Endothelial cell of hepatic sinusoid (primary cell): ENCODE measurements around the gene NNMT.

ENCODE experiments used
- in situ Hi-C: cut with HindIII; loops from 2 replicates; pipeline ENCODE4 v1.10.0; 2017; ENCODE audit warnings: low sequenced_read_pairs

NNMT gene

GRCh38 chr11:114295676-114296604 is at the start of gene NNMT:
TSS of gene NNMT (plus strand) at chr11:114296399. CDS start at chr11:114296557, 158 bp downstream.
- in situ Hi-C loops: no loop called here

- in situ Hi-C loops: no loop called here
Measured at GRCh38 chr11:114247070-114247789, 49.0 kb upstream of the NNMT start.

- in situ Hi-C loops: no loop called here
Measured at GRCh38 chr11:114250180-114250579, 46.0 kb upstream of the NNMT start.

- in situ Hi-C loops: no loop called here
Measured at GRCh38 chr11:114250993-114251814, 45.0 kb upstream of the NNMT start.

- in situ Hi-C loops: no loop called here
Measured at GRCh38 chr11:114251815-114252337, 44.3 kb upstream of the NNMT start.

GRCh38 chr11:114252767-114253166 is 43.4 kb upstream of the NNMT start:
- in situ Hi-C loops: no loop called here

- in situ Hi-C loops: no loop called here
Measured at GRCh38 chr11:114253771-114254170, 42.4 kb upstream of the NNMT start.

GRCh38 chr11:114254571-114255146 is 41.5 kb upstream of the NNMT start:
- in situ Hi-C loops: loop anchor here (5.0 kb wide), 1 partner anchor 347 kb away; no protein-coding TSS in a partner anchor

- in situ Hi-C loops: loop anchor here (5.0 kb wide), 1 partner anchor 348 kb away; no protein-coding TSS in a partner anchor
Measured at GRCh38 chr11:114255289-114255688, 40.9 kb upstream of the NNMT start.

- in situ Hi-C loops: loop anchor here (5.0 kb wide), 1 partner anchor 349 kb away; no protein-coding TSS in a partner anchor
Measured at GRCh38 chr11:114256176-114256966, 39.8 kb upstream of the NNMT start.

GRCh38 chr11:114256967-114257286 is 39.3 kb upstream of the NNMT start:
- in situ Hi-C loops: loop anchor here (5.0 kb wide), 1 partner anchor 350 kb away; no protein-coding TSS in a partner anchor

- in situ Hi-C loops: loop anchor here (5.0 kb wide), 1 partner anchor 351 kb away; no protein-coding TSS in a partner anchor
Measured at GRCh38 chr11:114257621-114258558, 38.3 kb upstream of the NNMT start.

GRCh38 chr11:114258696-114259095 is 37.5 kb upstream of the NNMT start:
- in situ Hi-C loops: loop anchor here (5.0 kb wide), 1 partner anchor 351 kb away; no protein-coding TSS in a partner anchor

- in situ Hi-C loops: loop anchor here (5.0 kb wide), 1 partner anchor 352 kb away; no protein-coding TSS in a partner anchor
Measured at GRCh38 chr11:114259124-114259526, 37.1 kb upstream of the NNMT start.

GRCh38 chr11:114259551-114259983 is 36.6 kb upstream of the NNMT start:
- in situ Hi-C loops: loop anchor here (5.0 kb wide), 1 partner anchor 352 kb away; no protein-coding TSS in a partner anchor

- in situ Hi-C loops: loop anchor here (5.0 kb wide), 1 partner anchor 228 kb away; no protein-coding TSS in a partner anchor
Measured at GRCh38 chr11:114260077-114260476, 36.1 kb upstream of the NNMT start.

- in situ Hi-C loops: loop anchor here (5.0 kb wide), 1 partner anchor 228 kb away; no protein-coding TSS in a partner anchor
Measured at GRCh38 chr11:114260483-114260882, 35.7 kb upstream of the NNMT start.

- in situ Hi-C loops: loop anchor here (5.0 kb wide), 1 partner anchor 229 kb away; no protein-coding TSS in a partner anchor
Measured at GRCh38 chr11:114261791-114262190, 34.4 kb upstream of the NNMT start.
